Measurements from ENCODE around the gene S100A7.
"Not testable (repeated sequence)": the region's sequence is repeated elsewhere in the genome, so short reads cannot be mapped to it uniquely, and the experiment has no call there.

The S100A7 gene

DNA sequence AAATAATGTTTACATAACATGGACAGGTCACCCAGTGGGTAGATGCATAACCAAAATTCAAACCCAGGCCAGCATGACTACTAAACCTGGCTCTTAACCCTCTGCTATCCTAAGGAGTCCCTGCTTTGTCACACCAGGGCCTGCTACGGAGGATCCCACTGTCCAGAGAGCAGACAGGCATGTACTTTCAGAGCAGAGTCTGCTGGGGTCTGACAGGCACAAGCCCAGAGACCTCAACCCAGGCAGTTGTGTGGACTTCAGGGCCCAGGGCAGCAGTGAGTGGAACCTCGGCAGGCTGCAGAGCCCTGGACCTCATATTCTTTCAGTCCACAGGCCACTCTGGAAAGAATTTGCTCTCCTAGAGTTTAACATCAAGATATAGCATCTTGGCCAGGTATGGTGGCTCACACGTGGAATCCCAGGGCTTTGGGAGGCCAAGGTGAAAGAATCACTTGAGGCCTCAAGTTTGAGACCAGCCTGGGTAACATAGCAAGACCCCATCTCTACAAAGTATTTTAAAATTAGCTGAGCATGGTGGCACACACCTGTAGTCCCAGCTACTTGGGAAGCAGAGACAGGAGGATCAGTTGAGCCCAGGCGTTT is 16.1 kb upstream of the S100A7 start:
- DNase-seq (ENCODE audit: low spot score): peak; percentile 34

- peak; percentile 38 for DNase-seq (ENCODE audit: low spot score)
These were observed 14.8 kb upstream of the S100A7 start for GRCh38 chr1:153475282-153475681.

DNA sequence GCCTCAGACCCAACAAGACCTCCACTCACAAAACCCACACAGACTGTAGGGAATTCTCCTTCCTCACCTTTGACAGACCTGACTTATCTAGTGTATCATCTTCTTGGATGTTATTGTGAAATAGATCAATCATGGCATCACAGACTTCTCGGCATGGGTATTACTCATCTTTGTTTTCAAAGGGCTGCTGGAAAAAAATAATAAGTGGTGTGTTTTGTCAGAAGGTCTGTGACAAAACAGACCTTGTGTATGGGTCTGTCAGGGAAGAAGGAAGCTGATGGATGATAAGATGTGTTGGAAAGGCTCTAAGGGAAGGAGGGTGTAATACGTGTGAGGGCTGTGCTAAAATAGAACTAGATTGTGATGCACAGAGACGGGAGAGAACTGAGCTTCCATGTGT is 13.9 kb upstream of the S100A7 start:
- DNase-seq (ENCODE audit: low spot score): no peak

GRCh38 chr1:153470707-153471106 is 10.3 kb upstream of the S100A7 start:
- peak; percentile 1 for DNase-seq (ENCODE audit: low spot score)

- no peak for DNase-seq (ENCODE audit: low spot score)
These were observed 6.5 kb upstream of the S100A7 start for GRCh38 chr1:153466908-153467307.

GRCh38 chr1:153465811-153466636 is 5.6 kb upstream of the S100A7 start:
- peak; percentile 70 for DNase-seq (ENCODE audit: low spot score)

- DNase-seq (ENCODE audit: low spot score): not testable (repeated sequence)
These were observed 2.3 kb upstream of the S100A7 start for GRCh38 chr1:153462741-153463140.

GRCh38 chr1:153459655-153460054 is 796 bp downstream of the S100A7 start:
- no peak for DNase-seq (ENCODE audit: low spot score)

- peak; percentile 4 for DNase-seq (ENCODE audit: low spot score)
These were observed 4.1 kb downstream of the S100A7 start for GRCh38 chr1:153456396-153456795.

- peak; percentile 8 for DNase-seq (ENCODE audit: low spot score)
These were observed 11.6 kb downstream of the S100A7 start for GRCh38 chr1:153448851-153449250.

DNA sequence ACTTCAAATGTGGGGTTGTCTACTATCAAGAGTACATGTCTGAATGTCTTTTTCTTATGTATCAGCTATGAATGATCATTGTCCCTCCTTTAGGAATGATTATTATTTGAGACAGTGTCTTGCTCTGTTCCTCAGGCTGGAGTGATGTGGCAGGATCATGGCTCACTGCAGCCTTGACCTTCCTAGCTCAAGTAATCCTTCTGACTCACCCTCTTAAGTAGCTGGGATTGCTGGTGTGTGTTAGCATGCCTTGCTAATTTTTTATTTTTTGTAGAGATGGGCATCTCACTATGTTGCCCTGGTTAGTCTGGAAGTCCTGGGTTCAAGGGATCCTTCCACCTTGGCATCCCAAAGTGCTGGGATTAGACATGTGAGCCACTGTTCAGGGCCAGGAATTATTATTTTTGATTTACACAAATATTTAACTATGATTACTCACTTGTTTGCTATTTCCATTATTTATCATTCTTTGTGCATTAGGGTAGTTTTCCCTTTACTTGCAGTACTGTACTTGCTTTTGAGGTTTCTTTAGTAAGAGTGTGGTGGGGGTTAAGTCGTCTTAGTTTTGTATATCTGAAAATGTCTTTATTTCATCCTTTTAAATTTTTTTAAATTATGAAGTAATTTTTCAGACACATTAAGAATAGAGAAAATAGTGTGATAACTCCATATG is 12.8 kb downstream of the S100A7 start:
- DNase-seq (ENCODE audit: low spot score): no peak

- peak; percentile 34 for DNase-seq (ENCODE audit: low spot score)
These were observed 16.4 kb downstream of the S100A7 start for GRCh38 chr1:153444078-153444477.

DNA sequence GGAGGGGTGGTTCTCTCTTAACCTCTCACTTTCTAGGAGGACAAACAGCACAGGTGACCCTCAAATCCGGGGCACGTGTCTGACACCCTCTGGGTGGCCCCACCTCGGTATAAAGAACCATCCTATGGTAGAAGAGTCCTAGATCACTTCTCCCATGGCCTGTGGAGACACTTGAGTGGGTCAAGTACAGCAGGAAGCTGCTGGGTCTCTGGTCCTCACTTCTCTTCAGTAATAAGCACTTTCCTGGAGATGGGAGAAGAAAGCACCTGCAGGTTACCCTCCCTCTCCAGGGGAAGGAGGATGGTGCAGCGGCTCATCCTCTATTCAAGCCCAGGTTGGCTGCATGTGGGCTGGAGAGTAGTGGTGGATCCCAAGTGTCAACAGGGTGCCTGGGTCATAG is 17.0 kb downstream of the S100A7 start:
- DNase-seq (ENCODE audit: low spot score): peak; percentile 11

DNA sequence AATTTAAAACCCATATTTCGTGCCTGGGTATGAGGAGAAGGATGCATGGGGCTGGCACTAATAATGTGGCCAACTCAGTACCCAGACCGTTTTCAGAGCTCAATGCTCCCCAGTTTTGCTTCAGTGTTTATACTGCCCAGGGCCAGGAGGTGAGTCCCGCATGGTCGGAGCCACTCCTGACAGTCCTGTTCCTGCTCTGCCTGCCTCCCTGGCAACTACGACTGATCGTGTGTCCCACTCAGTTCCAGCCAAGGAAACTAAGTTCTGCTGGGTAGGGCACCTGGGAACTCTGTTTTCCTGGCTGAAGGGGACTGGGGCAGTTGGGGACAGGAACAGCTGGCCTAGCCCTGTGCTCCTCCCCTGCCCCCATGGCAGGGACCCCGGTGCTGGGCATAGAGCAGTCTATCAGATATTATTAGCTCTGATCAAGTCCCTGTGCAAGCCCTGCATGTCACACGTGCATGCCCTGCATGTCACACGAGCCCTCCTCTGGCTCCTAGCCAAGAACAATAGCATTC is 19.2 kb downstream of the S100A7 start:
- peak; percentile 20 for DNase-seq (ENCODE audit: low spot score)

- DNase-seq (ENCODE audit: low spot score): peak; percentile 49
These were observed 21.2 kb downstream of the S100A7 start for GRCh38 chr1:153439273-153439672.

DNA sequence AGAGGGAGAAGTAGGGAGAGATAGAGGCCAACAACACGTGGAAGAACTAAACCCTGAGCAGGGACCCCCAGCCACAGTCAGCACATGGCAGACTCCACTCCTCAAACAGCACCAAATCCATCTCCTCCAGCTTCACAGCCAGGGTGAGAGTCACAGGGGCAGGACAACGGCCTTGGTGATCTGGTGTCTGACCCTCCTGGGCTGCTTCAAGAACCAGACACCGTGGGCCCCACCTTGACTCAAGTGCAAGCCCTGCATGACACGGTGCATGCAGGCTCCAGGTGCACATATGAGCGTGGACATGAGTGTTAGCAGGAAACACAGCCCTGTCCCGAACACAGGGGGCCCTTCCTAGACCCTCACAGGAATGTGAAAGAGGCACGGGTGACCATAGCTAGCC is 21.9 kb downstream of the S100A7 start:
- DNase-seq (ENCODE audit: low spot score): peak; percentile 40

- DNase-seq (ENCODE audit: low spot score): peak; percentile 12
These were observed 23.2 kb downstream of the S100A7 start for GRCh38 chr1:153437236-153437635.

DNA sequence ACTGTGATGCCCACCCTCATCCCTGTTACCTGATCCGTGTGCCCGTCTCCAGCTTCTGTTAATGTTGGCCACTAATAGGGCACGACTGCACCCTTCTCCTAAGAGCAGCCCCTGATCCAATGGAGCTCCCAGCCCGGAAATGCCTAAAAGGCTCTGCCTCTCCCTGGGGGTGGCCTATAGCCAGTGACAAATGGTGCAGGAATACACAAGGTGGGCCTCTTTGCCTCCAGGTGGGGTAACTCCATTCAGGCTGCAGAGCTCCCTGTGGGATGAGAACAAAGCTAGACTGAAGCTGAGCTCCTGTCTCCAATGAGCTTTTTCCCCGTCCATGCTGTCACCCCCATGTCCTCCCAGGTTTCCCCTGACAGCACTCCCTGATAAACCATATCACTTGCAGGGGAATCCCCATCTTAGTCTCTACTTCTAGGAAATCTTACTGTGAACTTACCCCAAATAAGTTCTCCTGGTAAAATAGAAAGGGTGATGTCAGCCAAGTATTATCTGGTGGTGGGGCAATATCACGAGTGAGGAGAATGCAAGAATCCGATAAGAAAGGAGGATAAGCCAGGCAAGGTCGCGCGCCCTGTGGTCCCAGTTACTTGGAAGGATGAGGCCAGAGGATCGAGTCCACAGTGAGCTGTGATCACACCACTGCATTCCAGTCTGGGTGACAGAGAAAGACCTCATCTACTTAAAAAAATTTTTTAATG is 25.6 kb downstream of the S100A7 start:
- DNase-seq (ENCODE audit: low spot score): peak; percentile 48

- peak; percentile 11 for DNase-seq (ENCODE audit: low spot score)
These were observed 27.4 kb downstream of the S100A7 start for GRCh38 chr1:153432874-153433681.

- DNase-seq (ENCODE audit: low spot score): peak; percentile 33
These were observed 28.5 kb downstream of the S100A7 start for GRCh38 chr1:153431928-153432327.

DNA sequence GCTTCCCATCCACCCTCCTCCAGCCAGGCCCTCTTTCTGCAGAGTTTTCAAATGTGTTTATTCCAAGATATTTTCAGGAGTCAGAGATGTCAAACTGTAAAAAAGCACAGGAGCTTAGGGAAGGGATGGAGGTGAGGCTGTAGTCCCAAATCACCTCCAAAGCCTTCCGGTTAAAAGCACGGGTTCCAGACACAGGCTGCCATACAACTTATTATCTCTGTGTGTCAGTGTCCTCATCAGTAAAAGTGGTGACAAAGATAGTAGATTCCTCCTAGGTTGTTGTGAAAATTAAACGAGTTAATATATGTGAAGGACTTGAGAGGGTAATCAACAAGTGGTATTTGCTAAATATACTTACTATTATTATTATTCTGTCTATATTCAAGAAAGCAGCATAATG is 29.0 kb downstream of the S100A7 start:
- DNase-seq (ENCODE audit: low spot score): no peak

Data from left forelimb (tissue), 1 donor.